Ishikawa (cell line): ENCODE measurements around the gene DMRTC2.

Experiments used
- CEBPB ChIP-seq: IDR thresholded peaks from 2 replicates; pipeline ENCODE4 v1.6.1; 2012
- CREB1 ChIP-seq: IDR thresholded peaks from 2 replicates; pipeline ENCODE4 v1.6.1; 2012; ENCODE audit warnings: low read depth
- EGR1 ChIP-seq: IDR thresholded peaks from 2 replicates; pipeline ENCODE4 v1.6.1; 2012
- EP300 ChIP-seq: IDR thresholded peaks from 2 replicates; pipeline ENCODE4 v1.6.1; 2012; ENCODE audit warnings: borderline replicate concordance
- FOXM1 ChIP-seq: IDR thresholded peaks from 2 replicates; pipeline ENCODE4 v1.6.1; 2012; ENCODE audit warnings: low read depth, borderline replicate concordance
- NFIC ChIP-seq: IDR thresholded peaks from 2 replicates; pipeline ENCODE4 v1.6.1; 2012
- RAD21 ChIP-seq: IDR thresholded peaks from 2 replicates; pipeline ENCODE4 v1.6.1; 2012; ENCODE audit warnings: low read depth
- TAF1 ChIP-seq: IDR thresholded peaks from 2 replicates; pipeline ENCODE4 v1.6.1; 2012; ENCODE audit warnings: low read depth, mild to moderate bottlenecking
- TCF12 ChIP-seq: IDR thresholded peaks from 2 replicates; pipeline ENCODE4 v1.6.1; 2012; ENCODE audit warnings: low read depth
- TEAD4 ChIP-seq: IDR thresholded peaks from 2 replicates; pipeline ENCODE4 v1.6.1; 2012
- YY1 ChIP-seq: IDR thresholded peaks from 2 replicates; pipeline ENCODE4 v1.6.1; 2012; ENCODE audit warnings: low read depth
- ZBTB7A ChIP-seq: IDR thresholded peaks from 2 replicates; pipeline ENCODE4 v1.6.1; 2012; ENCODE audit warnings: low read depth
- TF ChIP-seq, protein P1 (sequence below): IDR thresholded peaks from 2 replicates; pipeline ENCODE4 v1.6.1; 2012
- TF ChIP-seq, protein P2 (sequence below): IDR thresholded peaks from 2 replicates; pipeline ENCODE4 v1.6.1; 2012; ENCODE audit warnings: low read depth, mild to moderate bottlenecking
- TF ChIP-seq, protein P3 (sequence below): IDR thresholded peaks from 2 replicates; pipeline ENCODE4 v1.6.1; 2012

The DMRTC2 gene

DNA sequence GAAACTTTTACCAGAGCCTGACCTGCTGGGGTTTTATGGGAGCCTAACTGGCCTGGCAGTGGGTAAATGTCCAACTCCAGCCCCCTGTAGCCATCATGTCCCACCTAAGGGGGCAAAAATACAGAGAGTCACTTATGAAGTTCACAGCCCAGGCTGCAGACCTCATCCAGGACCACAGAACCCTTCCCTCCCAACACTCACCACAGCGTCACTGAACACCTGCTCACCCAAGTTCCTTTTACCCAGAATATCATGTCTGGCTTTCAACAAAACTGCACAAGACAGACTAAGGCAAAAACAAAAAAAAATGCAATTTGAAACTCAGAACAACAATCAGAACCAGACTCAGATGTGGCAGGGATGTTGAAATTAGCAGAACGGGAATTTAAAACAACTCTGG is 42.1 kb upstream of the DMRTC2 start:
- TF ChIP-seq YY1 (no peak), TEAD4 (no peak), FOXM1 (no peak), RAD21 (no peak), CEBPB (no peak), NFIC (no peak), EP300 (no peak), CREB1 (no peak), TCF12 (no peak), TAF1 (no peak)
- TF ChIP-seq, protein P1, sequence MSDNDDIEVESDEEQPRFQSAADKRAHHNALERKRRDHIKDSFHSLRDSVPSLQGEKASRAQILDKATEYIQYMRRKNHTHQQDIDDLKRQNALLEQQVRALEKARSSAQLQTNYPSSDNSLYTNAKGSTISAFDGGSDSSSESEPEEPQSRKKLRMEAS = no peak
- TF ChIP-seq, protein P2, sequence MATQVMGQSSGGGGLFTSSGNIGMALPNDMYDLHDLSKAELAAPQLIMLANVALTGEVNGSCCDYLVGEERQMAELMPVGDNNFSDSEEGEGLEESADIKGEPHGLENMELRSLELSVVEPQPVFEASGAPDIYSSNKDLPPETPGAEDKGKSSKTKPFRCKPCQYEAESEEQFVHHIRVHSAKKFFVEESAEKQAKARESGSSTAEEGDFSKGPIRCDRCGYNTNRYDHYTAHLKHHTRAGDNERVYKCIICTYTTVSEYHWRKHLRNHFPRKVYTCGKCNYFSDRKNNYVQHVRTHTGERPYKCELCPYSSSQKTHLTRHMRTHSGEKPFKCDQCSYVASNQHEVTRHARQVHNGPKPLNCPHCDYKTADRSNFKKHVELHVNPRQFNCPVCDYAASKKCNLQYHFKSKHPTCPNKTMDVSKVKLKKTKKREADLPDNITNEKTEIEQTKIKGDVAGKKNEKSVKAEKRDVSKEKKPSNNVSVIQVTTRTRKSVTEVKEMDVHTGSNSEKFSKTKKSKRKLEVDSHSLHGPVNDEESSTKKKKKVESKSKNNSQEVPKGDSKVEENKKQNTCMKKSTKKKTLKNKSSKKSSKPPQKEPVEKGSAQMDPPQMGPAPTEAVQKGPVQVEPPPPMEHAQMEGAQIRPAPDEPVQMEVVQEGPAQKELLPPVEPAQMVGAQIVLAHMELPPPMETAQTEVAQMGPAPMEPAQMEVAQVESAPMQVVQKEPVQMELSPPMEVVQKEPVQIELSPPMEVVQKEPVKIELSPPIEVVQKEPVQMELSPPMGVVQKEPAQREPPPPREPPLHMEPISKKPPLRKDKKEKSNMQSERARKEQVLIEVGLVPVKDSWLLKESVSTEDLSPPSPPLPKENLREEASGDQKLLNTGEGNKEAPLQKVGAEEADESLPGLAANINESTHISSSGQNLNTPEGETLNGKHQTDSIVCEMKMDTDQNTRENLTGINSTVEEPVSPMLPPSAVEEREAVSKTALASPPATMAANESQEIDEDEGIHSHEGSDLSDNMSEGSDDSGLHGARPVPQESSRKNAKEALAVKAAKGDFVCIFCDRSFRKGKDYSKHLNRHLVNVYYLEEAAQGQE = no peak
- TF ChIP-seq, protein P3, sequence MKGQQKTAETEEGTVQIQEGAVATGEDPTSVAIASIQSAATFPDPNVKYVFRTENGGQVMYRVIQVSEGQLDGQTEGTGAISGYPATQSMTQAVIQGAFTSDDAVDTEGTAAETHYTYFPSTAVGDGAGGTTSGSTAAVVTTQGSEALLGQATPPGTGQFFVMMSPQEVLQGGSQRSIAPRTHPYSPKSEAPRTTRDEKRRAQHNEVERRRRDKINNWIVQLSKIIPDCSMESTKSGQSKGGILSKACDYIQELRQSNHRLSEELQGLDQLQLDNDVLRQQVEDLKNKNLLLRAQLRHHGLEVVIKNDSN = no peak

DNA sequence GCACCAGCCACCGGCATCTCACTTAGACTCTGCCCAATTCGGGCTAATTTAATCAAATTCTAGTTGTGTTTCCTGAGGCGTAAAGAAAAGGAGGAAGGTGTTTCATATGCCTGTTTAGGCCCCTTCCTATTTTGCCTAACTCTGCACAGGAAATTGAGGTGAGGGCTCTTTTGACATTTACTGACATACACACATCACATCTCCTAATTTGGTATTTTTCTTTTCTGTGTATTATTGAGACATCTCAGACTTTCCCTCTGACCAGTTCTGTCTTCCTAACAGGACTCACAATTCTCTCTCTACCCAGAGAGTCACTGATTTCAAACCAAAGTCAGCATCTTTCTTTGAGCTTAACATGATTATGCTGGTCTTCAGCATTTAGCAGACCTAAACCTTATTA is 40.5 kb upstream of the DMRTC2 start:
- TF ChIP-seq TEAD4 (no peak), EGR1 (no peak), YY1 (no peak), ZBTB7A (no peak), FOXM1 (no peak), TAF1 (no peak), CREB1 (no peak), CEBPB (no peak), RAD21 (no peak), TCF12 (no peak), EP300 (no peak), NFIC (no peak)
- TF ChIP-seq, protein P1 = no peak
- TF ChIP-seq, protein P3 = no peak
- TF ChIP-seq, protein P2 = no peak

DNA sequence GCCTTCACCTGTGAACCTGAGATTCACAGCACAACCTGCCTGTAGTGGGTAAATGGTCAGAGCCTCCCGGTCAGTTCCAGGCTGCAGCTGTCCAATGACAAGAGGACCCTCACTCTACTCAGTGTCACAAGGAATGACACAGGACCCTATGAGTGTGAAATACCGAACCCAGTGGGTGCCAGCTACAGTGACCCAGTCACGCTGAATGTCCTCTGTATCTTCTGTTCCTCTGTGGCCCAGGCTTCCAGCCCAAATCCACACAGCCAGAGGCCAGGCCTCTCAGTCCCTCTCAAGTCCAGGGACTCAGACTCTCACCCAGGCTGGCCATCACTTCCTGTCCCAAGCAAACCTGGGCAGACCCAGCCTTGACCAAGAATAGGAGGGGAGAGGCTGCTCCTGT is 37.7 kb upstream of the DMRTC2 start:
- no peak for TF ChIP-seq EP300
- no peak for TF ChIP-seq CREB1
- no peak for TF ChIP-seq CEBPB
- TF ChIP-seq, protein P3 = no peak
- TF ChIP-seq NFIC = no peak
- no peak for TF ChIP-seq ZBTB7A
- TF ChIP-seq TCF12 = no peak
- TF ChIP-seq YY1 = no peak
- TF ChIP-seq, protein P2 = no peak
